ENCODE data around the gene CLSTN2. TPM values are rescaled to one million over a fixed set of nuclear protein-coding genes. Genes with fewer than 3 reads are reported as not detected.

CLSTN2 gene
- total and polyA plus RNA-seq, 2 of the 8 experiments (the other 6 are each of a cell fraction or from before 2014, with no cell fraction given) = 0.39 to 0.52 TPM

GRCh38 chr3:140189976-140190375 is 255.0 kb downstream of the CLSTN2 start (continued):
- TF ChIP-seq CHD7 (IDR thresholded peaks at IDR 0.05; ENCODE audit: insufficient replicate concordance, low read length) = no peak
- TF ChIP-seq GTF2F1 (IDR thresholded peaks at IDR 0.05; ENCODE audit: borderline replicate concordance, low read depth, low read length) = no peak
- TF ChIP-seq HDAC6 (IDR thresholded peaks at IDR 0.05; ENCODE audit: low read depth, low read length) = no peak
- no peak for TF ChIP-seq RAD21 (IDR thresholded peaks at IDR 0.05 in 1 of 2, conservative IDR thresholded peaks at IDR 0.05 in 1 of 2; ENCODE audit: low read depth in 2 of 2, low read length in 2 of 2)

Data from H1 (cell line).